ENCODE measurements around the gene OR6C68. TPM values are rescaled to one million over a fixed set of nuclear protein-coding genes. Genes with fewer than 3 reads are reported as not detected.

OR6C68 gene
- total and polyA plus RNA-seq, 8 donors, result not detected

DNA sequence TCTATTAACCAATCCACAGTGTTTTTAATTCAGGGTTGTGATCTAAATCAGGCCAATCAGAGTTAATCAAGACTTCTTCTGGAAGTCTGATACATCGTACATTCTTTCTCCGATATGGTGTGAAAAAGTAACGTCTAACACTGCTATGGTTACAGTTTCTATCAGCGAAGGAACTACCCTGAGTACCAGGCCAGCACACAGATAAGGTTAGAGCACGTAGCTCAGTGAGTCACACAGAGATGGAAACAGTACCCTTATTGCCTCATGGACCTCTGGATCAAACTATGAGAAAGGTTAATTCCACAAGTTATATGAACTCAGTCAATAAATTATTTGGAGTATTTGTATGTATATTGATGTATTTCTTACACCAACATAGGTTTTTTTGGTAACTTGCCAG, 3.3 kb downstream of the OR6C68 start:
- TF ChIP-seq, protein P1, sequence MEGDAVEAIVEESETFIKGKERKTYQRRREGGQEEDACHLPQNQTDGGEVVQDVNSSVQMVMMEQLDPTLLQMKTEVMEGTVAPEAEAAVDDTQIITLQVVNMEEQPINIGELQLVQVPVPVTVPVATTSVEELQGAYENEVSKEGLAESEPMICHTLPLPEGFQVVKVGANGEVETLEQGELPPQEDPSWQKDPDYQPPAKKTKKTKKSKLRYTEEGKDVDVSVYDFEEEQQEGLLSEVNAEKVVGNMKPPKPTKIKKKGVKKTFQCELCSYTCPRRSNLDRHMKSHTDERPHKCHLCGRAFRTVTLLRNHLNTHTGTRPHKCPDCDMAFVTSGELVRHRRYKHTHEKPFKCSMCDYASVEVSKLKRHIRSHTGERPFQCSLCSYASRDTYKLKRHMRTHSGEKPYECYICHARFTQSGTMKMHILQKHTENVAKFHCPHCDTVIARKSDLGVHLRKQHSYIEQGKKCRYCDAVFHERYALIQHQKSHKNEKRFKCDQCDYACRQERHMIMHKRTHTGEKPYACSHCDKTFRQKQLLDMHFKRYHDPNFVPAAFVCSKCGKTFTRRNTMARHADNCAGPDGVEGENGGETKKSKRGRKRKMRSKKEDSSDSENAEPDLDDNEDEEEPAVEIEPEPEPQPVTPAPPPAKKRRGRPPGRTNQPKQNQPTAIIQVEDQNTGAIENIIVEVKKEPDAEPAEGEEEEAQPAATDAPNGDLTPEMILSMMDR (IDR thresholded peaks at IDR 0.05), result no peak
- H3K4me1 ChIP-seq, result no peaks in the 10 kb centered on the region
- H3K4me3 ChIP-seq, result no peak overlapping the region
- ATAC-seq (no peak), DNase-seq (no peak)
- H3K27me3 ChIP-seq, result no peaks in the 10 kb centered on the region
- no peaks in the 10 kb centered on the region for H3K36me3 ChIP-seq
- no peak overlapping the region for H3K27ac ChIP-seq
- intact Hi-C loops (cut with DNase I), result no loop called here
- H3K9me3 ChIP-seq, result no peaks in the 10 kb centered on the region

DNA sequence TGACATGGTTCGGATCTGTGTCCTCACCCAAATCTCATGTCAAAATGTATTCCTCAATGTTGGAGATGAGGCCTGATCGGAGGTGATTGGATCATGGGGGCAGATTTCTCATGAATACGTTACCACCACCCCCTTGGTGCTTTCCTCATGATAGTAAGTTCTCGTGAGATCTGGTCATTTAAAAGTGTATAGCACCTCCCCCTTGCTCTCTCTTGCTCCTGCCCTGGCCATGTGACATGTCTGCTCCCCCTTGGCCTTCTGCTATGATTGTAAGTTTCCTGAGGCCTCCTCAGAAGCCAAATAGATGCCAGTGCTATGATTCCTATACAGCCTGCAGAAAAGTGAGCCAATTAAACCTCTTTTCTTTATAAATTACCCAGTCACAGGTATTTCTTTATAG, 7.1 kb downstream of the OR6C68 start:
- TF ChIP-seq, protein P1 (IDR thresholded peaks at IDR 0.05), result no peak
- Histone ChIP-seq H3K4me1 (no peaks in the 10 kb centered on the region), H3K36me3 (no peaks in the 10 kb centered on the region), H3K27me3 (no peaks in the 10 kb centered on the region), H3K27ac (no peak overlapping the region), H3K4me3 (no peak overlapping the region), H3K9me3 (no peaks in the 10 kb centered on the region)
- no peak for ATAC-seq
- DNase-seq, result no peak
- intact Hi-C loops (cut with DNase I), result no loop called here

DNA sequence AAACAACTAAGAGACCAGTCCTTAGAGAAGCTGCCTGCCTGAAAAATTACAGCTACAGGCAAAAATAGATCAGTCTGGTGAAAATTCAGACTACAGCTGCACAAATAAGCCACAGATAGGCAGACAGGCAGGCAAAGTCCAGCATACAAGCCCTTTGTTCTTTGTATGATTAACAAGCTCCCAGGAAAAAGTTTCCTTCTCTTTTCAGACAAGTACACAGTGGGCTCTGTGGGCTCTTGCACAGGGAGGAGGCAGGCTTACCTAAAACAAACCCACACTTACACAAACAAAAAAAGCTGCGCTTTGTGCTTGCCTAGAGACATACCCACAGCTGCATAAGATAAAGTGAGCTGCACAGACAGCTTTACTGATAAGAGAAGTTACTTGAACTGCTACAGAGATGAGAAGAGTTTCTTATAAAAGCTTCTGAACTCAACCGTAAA, 7.7 kb downstream of the OR6C68 start:
- H3K36me3 ChIP-seq, result no peaks in the 10 kb centered on the region
- intact Hi-C loops (cut with DNase I), result no loop called here
- H3K27ac ChIP-seq, result no peak overlapping the region
- peaks cover 0 to 1% of the 10 kb centered on the region in 2 donors for H3K9me3 ChIP-seq
- no peaks in the 10 kb centered on the region for H3K4me1 ChIP-seq
- TF ChIP-seq, protein P1 (IDR thresholded peaks at IDR 0.05), result no peak
- no peak for DNase-seq
- ATAC-seq, result no peak
- no peaks in the 10 kb centered on the region for H3K27me3 ChIP-seq
- H3K4me3 ChIP-seq, result no peak overlapping the region

DNA sequence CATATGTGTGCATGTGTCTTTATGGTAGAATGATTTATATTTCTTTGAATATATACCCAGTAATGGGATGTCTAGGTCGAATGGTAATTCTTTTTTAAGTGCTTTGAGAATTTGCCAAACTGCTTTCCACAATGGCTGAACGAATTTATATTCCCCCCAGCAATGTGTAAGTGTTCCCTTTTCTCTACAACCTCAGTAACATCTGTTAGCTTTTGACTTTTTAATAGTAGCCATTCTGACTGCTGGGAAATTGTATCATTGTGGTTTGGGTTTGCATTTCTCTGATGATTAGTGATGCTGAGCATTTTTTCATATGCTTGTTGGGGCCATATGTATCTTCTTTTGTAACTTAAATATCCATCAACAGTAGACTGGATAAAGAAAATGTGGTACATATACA, 9.4 kb downstream of the OR6C68 start:
- no peak overlapping the region for H3K4me3 ChIP-seq
- no peak for ATAC-seq

DNA sequence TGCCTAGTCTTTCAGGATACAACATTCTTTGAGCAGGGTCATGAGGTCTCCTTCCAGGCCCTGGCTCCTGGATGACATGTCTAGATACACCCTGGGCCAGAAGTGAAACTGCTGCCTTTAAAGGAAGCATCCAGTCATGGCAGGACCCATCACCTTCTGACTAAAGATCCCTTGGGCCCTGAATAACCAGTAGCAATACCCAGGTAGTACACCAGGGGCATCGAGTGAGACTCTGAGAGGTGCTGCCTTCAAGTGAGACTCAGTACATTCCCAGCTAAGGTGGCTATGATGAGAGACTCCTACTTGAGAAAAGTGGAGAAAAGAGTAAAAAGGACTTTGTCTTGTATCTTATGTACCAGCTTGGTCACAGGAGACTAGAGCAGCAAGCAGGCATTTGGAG, 23.5 kb downstream of the OR6C68 start:
- DNase-seq (no peak), ATAC-seq (no peak)
- Histone ChIP-seq H3K4me1 (no peaks in the 10 kb centered on the region), H3K27ac (no peak overlapping the region), H3K4me3 (no peak overlapping the region), H3K27me3 (no peaks in the 10 kb centered on the region), H3K36me3 (no peaks in the 10 kb centered on the region), H3K9me3 (peaks cover 0 to 12% of the 10 kb centered on the region in 2 donors)
- intact Hi-C loops (cut with DNase I), result no loop called here
- TF ChIP-seq, protein P1 (IDR thresholded peaks at IDR 0.05), result no peak

More for the DNA sequence above, 9.4 kb downstream of the OR6C68 start:
- Histone ChIP-seq H3K27me3 (no peaks in the 10 kb centered on the region), H3K9me3 (peaks cover 0 to 1% of the 10 kb centered on the region in 2 donors), H3K36me3 (no peaks in the 10 kb centered on the region), H3K4me1 (no peaks in the 10 kb centered on the region), H3K27ac (no peak overlapping the region)
- no peak for DNase-seq
- intact Hi-C loops (cut with DNase I), result no loop called here
- TF ChIP-seq, protein P1 (IDR thresholded peaks at IDR 0.05), result no peak

All from left lung (tissue), 10 donors.